HepG2 (cell line): ENCODE measurements around the gene UAP1L1. TPM values are rescaled to one million over a fixed set of nuclear protein-coding genes. Genes with fewer than 3 reads are reported as not detected.

Experiments
- ATAD3A ChIP-seq: sonication (generic); formaldehyde crosslinking; IDR thresholded peaks from 2 replicates; pipeline ENCODE4 v1.4.0; 2020; ENCODE audit warnings: missing genetic modification reagents
- ELF3 ChIP-seq: IDR thresholded peaks from 2 replicates; pipeline ENCODE4 v1.6.1; 2016; ENCODE audit warnings: missing genetic modification reagents, missing compliant biosample characterization
- ESRRA ChIP-seq: sonication (generic); formaldehyde crosslinking; IDR thresholded peaks from 2 replicates; pipeline ENCODE4 v1.5.1; 2020; ENCODE audit warnings: mild to moderate bottlenecking, low read depth, missing genetic modification reagents
- KDM6A ChIP-seq: IDR thresholded peaks from 2 replicates; pipeline ENCODE4 v1.6.1; 2016; ENCODE audit warnings: low read depth
- LRRFIP1 ChIP-seq: sonication (generic); formaldehyde crosslinking; conservative IDR thresholded peaks from 2 replicates; pipeline ENCODE4 v1.4.0; 2020; ENCODE audit warnings: missing genetic modification reagents
- MED1 ChIP-seq: sonication (generic); formaldehyde crosslinking; IDR thresholded peaks from 2 replicates; pipeline ENCODE4 v1.4.0; 2020; ENCODE audit warnings: missing genetic modification reagents
- MEF2D ChIP-seq: sonication (generic); formaldehyde crosslinking; IDR thresholded peaks from 2 replicates; pipeline ENCODE4 v1.5.1; 2020; ENCODE audit warnings: mild to moderate bottlenecking, missing genetic modification reagents
- MXD1 ChIP-seq: sonication (generic); formaldehyde crosslinking; IDR thresholded peaks from 2 replicates; pipeline ENCODE4 v1.4.0; 2020; ENCODE audit warnings: mild to moderate bottlenecking, missing genetic modification reagents
- POLR2A ChIP-seq, 2 experiments: IDR thresholded peaks; 2 replicates each; pipeline ENCODE4 v1.6.1; 2011; ENCODE audit warnings: low read depth in 2 of 2, low read length in 2 of 2, mild to moderate bottlenecking in 1 of 2, moderate library complexity in 1 of 2; ENCODE audit not compliant: insufficient read depth in 1 of 2
- TCF7L2 ChIP-seq: IDR thresholded peaks from 2 replicates; pipeline ENCODE4 v1.6.1; 2011; ENCODE audit warnings: mild to moderate bottlenecking, low read depth, low read length, moderate library complexity
- TFDP2 ChIP-seq: sonication (generic); formaldehyde crosslinking; IDR thresholded peaks from 2 replicates; pipeline ENCODE4 v1.4.0; 2020; ENCODE audit warnings: missing genetic modification reagents
- THAP7 ChIP-seq: sonication (generic); formaldehyde crosslinking; IDR thresholded peaks from 2 replicates; pipeline ENCODE4 v1.8.1; 2023; ENCODE audit warnings: mild to moderate bottlenecking, missing genetic modification reagents
- THYN1 ChIP-seq: sonication (generic); formaldehyde crosslinking; IDR thresholded peaks from 2 replicates; pipeline ENCODE4 v1.8.1; 2023; ENCODE audit warnings: low read depth, mild to moderate bottlenecking, moderate library complexity, missing genetic modification reagents, borderline replicate concordance
- ZBTB21 ChIP-seq: sonication (generic); formaldehyde crosslinking; IDR thresholded peaks from 2 replicates; pipeline ENCODE4 v1.4.0; 2020; ENCODE audit warnings: missing genetic modification reagents
- ZFP36L2 ChIP-seq: sonication (generic); formaldehyde crosslinking; IDR thresholded peaks from 2 replicates; pipeline ENCODE4 v1.4.0; 2020; ENCODE audit warnings: missing genetic modification reagents
- ZFX ChIP-seq: sonication (generic); formaldehyde crosslinking; IDR thresholded peaks from 2 replicates; pipeline ENCODE4 v1.4.0; 2020; ENCODE audit warnings: mild to moderate bottlenecking, low read depth, missing genetic modification reagents, moderate library complexity
- ZNF142 ChIP-seq: sonication (generic); formaldehyde crosslinking; IDR thresholded peaks from 2 replicates; pipeline ENCODE4 v1.4.0; 2020; ENCODE audit warnings: missing genetic modification reagents
- ZNF430 ChIP-seq: sonication (generic); formaldehyde crosslinking; IDR thresholded peaks from 2 replicates; pipeline ENCODE4 v1.9.0; 2021; ENCODE audit warnings: mild to moderate bottlenecking, missing genetic modification reagents
- ZNF550 ChIP-seq: sonication (generic); formaldehyde crosslinking; IDR thresholded peaks from 2 replicates; pipeline ENCODE4 v1.4.0; 2020; ENCODE audit warnings: mild to moderate bottlenecking, missing genetic modification reagents, borderline replicate concordance
- ZNF580 ChIP-seq: IDR thresholded peaks from 2 replicates; pipeline ENCODE4 v1.6.1; 2016; ENCODE audit warnings: low read depth, borderline replicate concordance
- ZNF605 ChIP-seq: sonication (generic); formaldehyde crosslinking; IDR thresholded peaks from 2 replicates; pipeline ENCODE4 v1.8.0; 2022; ENCODE audit warnings: mild to moderate bottlenecking, missing genetic modification reagents
- polyA plus RNA-seq, 8 experiments: library from polyadenylated mRNA; depleted of rRNA in 3 of 8; stranded (reverse) in 7 of 8; unstranded in 1 of 8; fragments of >200 nt; fragmentation: Illumina TruSeq in 4 of 8; extraction: Trizol in 4 of 8; gene quantifications; 2 replicates each; pipeline versions ENCODE4 v1.2.1 to v1.2.3, GENCODE V29; 2011 to 2016; ENCODE audit warnings: low read depth in 4 of 8, missing spikeins in 1 of 8, mixed read lengths in 1 of 8; ENCODE audit not compliant: insufficient read depth in 1 of 8
- total RNA-seq, 5 experiments: library from RNA; depleted of rRNA; stranded (reverse); fragments of >200 nt; fragmentation: Illumina TruSeq; extraction: Trizol; gene quantifications; 2 replicates each; pipeline ENCODE4 v1.2.3, GENCODE V29; 2016; ENCODE audit warnings: low read depth in 1 of 5

UAP1L1 gene
- total and polyA plus RNA-seq, 2 of the 13 experiments (the other 11 are each of a cell fraction or from before 2014, with no cell fraction given) = 5.4 to 6.4 TPM

GRCh38 chr9:137116728-137117127 lies 39.4 kb downstream of the UAP1L1 start (continued):
- TF ChIP-seq ZNF142 (CRISPR knock-in tag) = no peak
- no peak for TF ChIP-seq THYN1 (CRISPR knock-in tag)
- no peak for TF ChIP-seq ZFP36L2 (CRISPR knock-in tag)
- no peak for TF ChIP-seq KDM6A (CRISPR knock-in tag)
- TF ChIP-seq THAP7 (CRISPR knock-in tag) = no peak
- TF ChIP-seq ZNF550 (CRISPR knock-in tag) = no peak
- TF ChIP-seq TFDP2 (CRISPR knock-in tag) = no peak
- TF ChIP-seq LRRFIP1 (CRISPR knock-in tag) = no peak
- peak; percentile 19; the same call in 1 of the 2 replicates for TF ChIP-seq MED1 (CRISPR knock-in tag)
- TF ChIP-seq ZFX (CRISPR knock-in tag) = peak; percentile 78
- TF ChIP-seq ZBTB21 = no peak
- TF ChIP-seq MEF2D (CRISPR knock-in tag) = peak; percentile 45; the same call in 1 of the 2 replicates
- peak; percentile 22; the same call in 1 of the 2 replicates for TF ChIP-seq ELF3 (CRISPR knock-in tag)
- TF ChIP-seq ATAD3A (CRISPR knock-in tag) = no peak
- TF ChIP-seq TCF7L2 = no peak
- 0 out of 2 replicates have a peak, but pooled peaks have one; percentile 16 for TF ChIP-seq ZNF580 (CRISPR knock-in tag)
- TF ChIP-seq ZNF430 (CRISPR knock-in tag) = no peak
- no peak; a peak in 1 of 4 replicates for TF ChIP-seq POLR2A (IDR thresholded peaks at IDR 0.05; ENCODE audit: insufficient read depth in 1 of 2, low read depth in 2 of 2, low read length in 2 of 2)
- no peak for TF ChIP-seq ZNF605
- no peak for TF ChIP-seq MXD1 (CRISPR knock-in tag)
- TF ChIP-seq ESRRA (CRISPR knock-in tag) = no peak
